AG09309 (cell line): ENCODE measurements around the gene ELAVL1.
"Not testable (repeated sequence)": the region's sequence is repeated elsewhere in the genome, so short reads cannot be mapped to it uniquely, and the experiment has no call there.

ENCODE experiments used
- DNase-seq: peaks from one replicate; pipeline ENCODE4 v3.0.0-alpha.2; 2010; ENCODE audit warnings: low read depth
- H3K4me3 ChIP-seq: 2 replicates; pipeline ENCODE4 v1.5.1; 2011; ENCODE audit warnings: mild to moderate bottlenecking, low read depth, low read length, moderate library complexity; ENCODE audit not compliant: control insufficient read depth
- CTCF ChIP-seq: IDR thresholded peaks from 2 replicates; pipeline ENCODE4 v1.5.1; 2011; ENCODE audit warnings: mild to moderate bottlenecking, low read depth, low read length, inconsistent platforms; ENCODE audit not compliant: insufficient read depth, control insufficient read depth; ENCODE audit errors: missing control alignments

ELAVL1 gene

DNA sequence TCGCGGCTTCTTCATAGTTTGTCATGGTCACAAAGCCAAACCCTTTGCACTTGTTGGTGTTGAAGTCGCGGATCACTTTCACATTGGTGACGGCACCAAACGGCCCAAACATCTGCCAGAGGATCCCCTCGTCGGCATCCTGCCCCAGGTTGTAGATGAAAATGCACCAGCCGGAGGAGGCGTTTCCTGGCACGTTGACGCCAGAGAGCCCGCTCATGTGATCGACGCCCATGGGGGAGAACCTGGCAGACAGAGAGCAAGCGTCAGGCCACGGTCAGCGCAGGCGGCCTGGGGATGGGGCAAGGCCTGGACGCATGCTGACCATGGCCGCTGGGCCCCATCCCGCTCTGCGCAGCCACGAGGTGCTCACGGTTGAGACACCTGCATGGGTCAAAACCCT lies 41.9 kb downstream of the ELAVL1 start:
- H3K4me3 ChIP-seq = no peak overlapping the region
- no peak for DNase-seq
- no peak for TF ChIP-seq CTCF

GRCh38 chr19:7962644-7963268 lies 42.7 kb downstream of the ELAVL1 start:
- no peak overlapping the region for H3K4me3 ChIP-seq
- no peak for DNase-seq
- TF ChIP-seq CTCF = no peak

GRCh38 chr19:7961920-7962626 lies 43.4 kb downstream of the ELAVL1 start:
- no peak for DNase-seq
- TF ChIP-seq CTCF = no peak
- no peak overlapping the region for H3K4me3 ChIP-seq

DNA sequence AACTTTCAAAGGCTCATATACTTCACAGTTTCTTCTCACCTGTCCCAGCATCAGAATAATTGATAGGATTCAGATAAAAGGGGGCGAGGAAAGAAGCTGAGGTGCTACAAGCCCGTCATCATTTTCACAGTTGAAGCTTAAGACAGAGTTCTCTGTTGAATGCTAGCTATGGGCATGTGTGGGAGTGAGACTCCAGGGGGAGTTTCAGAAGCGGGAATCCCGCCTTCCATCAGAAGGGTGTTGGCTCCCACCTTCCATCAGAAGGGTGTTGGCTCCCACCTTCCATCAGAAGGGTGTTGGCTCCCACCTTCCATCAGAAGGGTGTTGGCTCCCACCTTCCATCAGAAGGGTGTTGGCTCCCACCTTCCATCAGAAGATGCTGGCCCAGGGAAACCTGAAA lies 44.4 kb downstream of the ELAVL1 start:
- not testable (repeated sequence) for DNase-seq

GRCh38 chr19:7959211-7959610 lies 46.2 kb downstream of the ELAVL1 start:
- no peak for DNase-seq
- H3K4me3 ChIP-seq = no peak overlapping the region
- TF ChIP-seq CTCF = no peak

More for the DNA sequence above, 44.4 kb downstream of the ELAVL1 start:
- H3K4me3 ChIP-seq = not testable (repeated sequence)

DNA sequence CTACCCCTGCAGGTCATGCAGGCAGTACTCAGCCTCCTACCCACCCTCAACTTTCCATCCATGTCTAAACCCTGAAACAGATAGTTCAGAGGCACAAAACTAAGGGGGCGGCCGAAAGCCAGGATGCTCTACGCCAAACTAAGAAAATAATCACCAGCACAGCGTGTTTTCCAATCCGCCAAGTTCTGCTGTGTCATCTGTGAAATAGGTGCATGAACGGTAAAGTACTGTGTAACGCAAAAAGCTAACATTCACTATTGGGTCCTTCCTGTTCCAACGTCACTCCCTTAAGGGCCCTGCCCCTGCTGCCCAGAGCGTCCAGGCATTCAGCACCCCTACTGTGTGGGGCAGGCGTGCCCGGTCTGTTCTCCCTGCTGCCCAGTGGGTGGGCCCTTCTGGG lies 49.7 kb downstream of the ELAVL1 start:
- TF ChIP-seq CTCF = no peak

GRCh38 chr19:7953576-7953975 lies 51.9 kb downstream of the ELAVL1 start:
- no peak overlapping the region for H3K4me3 ChIP-seq
- DNase-seq = no peak
- TF ChIP-seq CTCF = no peak

More for the DNA sequence above, 49.7 kb downstream of the ELAVL1 start:
- DNase-seq = no peak
- H3K4me3 ChIP-seq = no peak overlapping the region
